GM13976 (cell line): ENCODE results near the gene UXS1.

ENCODE experiments used
- DNase-seq: peaks from one replicate; pipeline ENCODE4 v3.0.0; 2012; ENCODE audit warnings: low spot score
- CTCF ChIP-seq: IDR thresholded peaks from 2 replicates; pipeline ENCODE4 v1.5.1; 2012; ENCODE audit warnings: borderline replicate concordance, mild to moderate bottlenecking; ENCODE audit not compliant: insufficient read depth; ENCODE audit errors: extremely low read depth, missing control alignments, control extremely low read depth
- in situ Hi-C: fragments of 300-500 bp; cut with MboI; formaldehyde crosslinking; loops from one replicate; pipeline ENCODE4 v1.12.0; 2022; ENCODE audit warnings: low sequenced_read_pairs, mixed read lengths, inconsistent platforms; ENCODE audit not compliant: unreplicated experiment

Gene UXS1

GRCh38 chr2:106160786-106161261, 33.3 kb downstream of the UXS1 start:
- DNase-seq: no peak
- in situ Hi-C loops: no loop called here
- no peak for TF ChIP-seq CTCF

DNA sequence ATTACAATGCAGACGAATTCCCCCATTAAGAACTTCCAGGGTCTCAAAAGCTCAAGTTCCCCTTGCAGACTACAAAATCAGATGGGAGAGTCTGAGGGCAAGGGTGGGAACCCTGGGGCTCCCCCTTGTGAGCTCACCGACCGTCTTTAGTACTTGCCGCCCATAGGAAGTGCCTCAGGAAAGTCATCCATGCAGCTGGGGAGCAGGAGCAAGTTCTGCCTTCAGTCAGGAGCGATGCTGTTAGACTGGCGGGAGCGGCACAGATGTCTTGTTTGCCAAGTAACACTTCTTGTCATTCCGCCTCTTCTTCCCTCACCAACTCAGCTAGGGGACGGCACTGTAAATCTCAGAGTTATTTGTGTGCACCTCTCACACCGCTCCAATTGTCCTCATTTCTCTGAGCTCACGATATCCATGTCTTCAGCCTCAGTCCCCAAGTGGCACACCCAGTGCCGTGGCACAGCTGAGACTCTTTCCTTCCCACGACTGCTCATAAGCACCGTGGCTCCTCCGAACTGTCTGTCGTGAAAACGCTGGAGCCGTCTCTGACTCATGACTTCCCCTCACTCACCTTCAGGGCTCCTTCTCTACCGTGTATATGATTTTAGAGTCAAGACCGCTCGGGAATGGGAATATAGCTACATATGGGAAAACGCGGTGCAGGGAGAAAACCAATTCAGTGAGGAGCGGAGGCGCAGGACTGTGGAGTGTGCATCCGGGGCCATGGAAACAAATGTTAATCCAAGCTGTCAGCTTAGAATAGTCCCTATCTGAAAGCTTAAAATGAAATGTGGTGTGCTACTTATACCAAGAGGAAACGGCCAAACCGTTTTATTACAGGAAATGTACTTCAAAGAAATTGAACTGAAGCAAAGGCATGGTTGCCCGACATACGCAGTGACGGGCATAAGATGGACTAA, 34.0 kb downstream of the UXS1 start:
- DNase-seq: no peak
- no peak for TF ChIP-seq CTCF
- in situ Hi-C loops: no loop called here

GRCh38 chr2:106158871-106159270, 35.2 kb downstream of the UXS1 start:
- no peak for DNase-seq
- TF ChIP-seq CTCF: no peak
- in situ Hi-C loops: no loop called here

DNA sequence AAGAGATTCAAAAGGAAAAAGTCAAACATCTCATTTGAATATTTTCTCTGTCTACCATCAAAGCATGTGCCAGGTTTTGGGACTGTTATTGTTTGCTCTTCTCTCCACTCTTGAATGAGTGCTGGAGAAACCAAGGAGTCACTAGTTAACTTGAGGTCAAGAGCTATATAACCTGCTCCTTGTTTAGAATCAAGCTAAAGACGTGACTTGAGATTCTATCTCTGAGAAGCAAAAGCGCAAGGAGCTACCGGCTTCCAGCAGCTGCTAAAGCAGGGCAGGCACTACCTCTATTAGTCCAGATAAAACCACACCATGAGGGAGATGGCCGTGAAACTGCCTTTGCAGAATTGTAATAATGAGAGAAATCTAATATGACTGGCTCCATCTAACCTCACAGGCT, 36.0 kb downstream of the UXS1 start:
- no peak for DNase-seq
- in situ Hi-C loops: no loop called here
- TF ChIP-seq CTCF: no peak

GRCh38 chr2:106157416-106157815, 36.7 kb downstream of the UXS1 start:
- TF ChIP-seq CTCF: no peak
- DNase-seq: no peak
- in situ Hi-C loops: no loop called here

- no peak for DNase-seq
- TF ChIP-seq CTCF: no peak
- in situ Hi-C loops: no loop called here
Observed at GRCh38 chr2:106156305-106157296, 37.5 kb downstream of the UXS1 start.
